DMS114 treated with DMSO at 0.1 percent for 48 hours (cell line): ENCODE results near the gene POU6F2.
A peak's percentile ranks its signal among the peaks of the same experiment; 100 is the strongest.

Source experiments
- DNase-seq: peaks from one replicate; lab custom pipeline; 2025; ENCODE audit not compliant: unreplicated experiment; lab: John Stamatoyannopoulos, UW

POU6F2 gene

DNA sequence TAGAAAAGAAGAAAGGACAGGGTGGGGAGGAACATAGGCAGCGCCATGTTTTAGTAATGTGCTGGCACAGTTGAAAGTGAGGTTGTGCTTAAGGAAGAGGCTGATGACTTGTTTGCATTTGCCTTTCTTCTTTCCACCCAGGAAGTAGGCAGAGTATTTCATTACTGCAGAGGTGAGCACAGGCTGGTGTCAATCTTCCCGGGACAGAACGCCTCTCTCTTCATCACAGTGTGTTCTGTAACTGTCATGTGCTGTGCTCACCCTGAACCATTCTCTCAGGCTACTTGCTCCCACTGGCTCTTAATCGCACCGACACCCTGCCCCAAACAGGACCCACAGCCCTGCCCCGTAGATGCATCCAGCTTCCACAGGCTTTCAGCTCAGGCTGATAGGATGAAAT, 452.7 kb downstream of the POU6F2 start:
- no peak for DNase-seq

DNA sequence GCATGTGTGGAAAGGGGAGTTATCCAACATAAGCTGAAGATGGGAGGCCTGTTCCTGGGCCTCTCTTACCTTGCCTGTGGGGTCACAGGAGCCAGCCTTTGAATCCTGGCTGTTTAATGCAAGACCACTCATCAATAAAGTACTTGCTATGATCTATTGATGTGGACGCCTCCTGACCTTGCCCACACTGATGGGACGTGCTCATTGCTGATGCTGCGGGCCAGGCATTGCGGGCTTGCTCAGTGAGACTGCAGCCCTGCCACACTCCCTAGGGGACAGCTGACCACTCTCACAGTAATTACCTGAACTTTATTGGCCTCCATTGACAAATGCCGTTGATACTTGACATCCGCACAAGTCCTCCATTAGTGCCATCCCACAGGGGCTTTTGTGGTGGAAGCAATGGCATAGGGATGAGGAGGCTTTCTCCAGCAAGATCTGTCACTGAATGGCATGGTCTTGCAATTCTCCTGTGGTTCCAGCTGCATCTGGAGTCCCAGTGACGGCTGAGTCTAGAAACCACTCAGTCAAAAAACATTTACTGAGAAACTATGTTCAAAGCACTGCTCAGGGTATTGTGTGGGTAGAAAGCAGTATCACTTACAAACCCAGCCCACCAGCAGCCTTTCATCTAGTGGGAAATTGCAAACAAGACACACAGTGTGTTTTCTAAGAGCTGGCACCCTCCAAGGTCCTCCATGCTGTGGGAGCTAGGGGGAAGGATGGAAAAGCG, 453.4 kb downstream of the POU6F2 start:
- DNase-seq = no peak

DNA sequence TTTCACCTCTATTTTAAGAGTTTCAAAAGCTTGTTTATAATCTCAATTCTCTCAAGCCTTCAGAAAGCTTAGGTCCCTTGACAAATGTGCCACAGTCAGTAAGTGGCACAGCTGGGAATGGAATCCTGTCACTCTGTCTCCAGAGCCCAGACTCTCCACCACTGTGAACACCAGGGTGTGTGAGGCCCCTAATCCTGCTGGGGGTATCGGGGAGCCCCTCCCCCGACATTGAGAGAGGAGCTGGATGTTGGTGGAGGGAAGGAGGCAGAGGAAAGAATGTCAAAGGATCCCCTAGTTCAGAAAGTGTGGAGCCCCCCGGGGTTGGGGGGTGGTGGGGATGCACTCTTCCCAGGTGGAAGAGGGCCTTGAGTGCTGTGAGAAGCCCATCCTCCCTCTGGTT, 454.7 kb downstream of the POU6F2 start:
- DNase-seq = no peak

DNA sequence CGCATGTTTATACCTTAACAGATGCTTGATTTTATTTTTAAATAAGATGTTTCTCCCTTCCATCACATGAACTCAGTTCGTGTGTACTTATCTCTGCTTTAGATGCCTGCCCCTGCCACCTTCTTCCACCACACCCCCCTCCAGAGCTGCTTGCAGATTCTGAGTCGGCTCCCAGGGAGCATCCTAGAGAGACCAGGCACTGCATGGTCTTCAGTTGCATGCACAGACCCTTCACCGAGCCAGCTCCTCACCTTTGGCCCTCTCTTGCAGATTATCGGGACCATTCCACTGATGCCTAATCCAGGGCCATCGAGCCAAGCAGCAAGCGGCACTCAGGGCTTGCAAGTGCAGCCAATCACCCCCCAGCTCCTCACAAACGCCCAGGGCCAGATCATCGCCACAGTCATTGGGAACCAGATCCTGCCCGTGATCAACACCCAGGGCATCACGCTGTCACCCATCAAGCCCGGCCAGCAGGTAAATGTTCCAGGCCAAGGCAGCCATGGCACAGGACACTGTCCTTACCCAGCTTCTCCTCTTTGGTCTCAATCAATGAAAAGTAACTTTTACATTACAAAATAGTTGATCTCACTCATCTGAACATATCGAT, 455.2 kb downstream of the POU6F2 start:
- DNase-seq = no peak

DNA sequence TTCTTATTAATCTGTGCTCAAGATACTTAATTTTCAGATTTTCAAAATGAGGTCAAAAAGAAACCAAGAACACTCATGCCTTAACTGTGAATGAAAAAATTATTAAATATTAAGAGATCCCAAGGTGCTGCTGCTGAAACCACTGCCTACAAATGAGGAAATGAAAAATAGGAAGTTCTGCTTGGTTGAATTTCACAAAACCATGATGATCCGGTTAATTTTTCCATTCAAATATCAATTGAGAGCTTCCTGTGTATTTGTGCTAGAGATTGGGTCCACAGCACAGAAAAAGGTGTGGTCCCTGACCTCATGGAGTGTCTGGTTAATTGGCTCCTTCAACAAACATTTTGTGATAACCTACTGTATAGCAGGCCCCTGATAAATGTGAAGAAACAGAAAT, 455.8 kb downstream of the POU6F2 start:
- DNase-seq = no peak

DNA sequence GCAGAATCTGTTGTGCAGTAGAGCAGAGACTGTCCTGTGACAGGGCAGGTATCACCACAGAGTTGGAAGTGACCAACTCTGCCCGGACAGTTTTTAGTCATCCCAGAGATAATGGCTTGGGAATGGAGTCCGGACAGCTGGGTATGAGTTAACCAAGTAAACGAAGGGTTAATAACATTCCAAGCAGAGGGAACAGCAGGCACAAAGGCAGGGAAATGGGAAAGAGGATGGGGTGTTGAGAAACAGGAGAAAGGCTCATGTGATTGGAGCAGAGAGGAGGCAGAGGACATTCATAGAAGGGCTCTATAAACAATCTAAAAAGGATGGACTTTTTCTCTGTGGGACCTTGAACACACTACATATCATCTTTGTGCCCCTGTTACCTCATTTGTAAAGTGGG, 456.3 kb downstream of the POU6F2 start:
- DNase-seq = no peak

DNA sequence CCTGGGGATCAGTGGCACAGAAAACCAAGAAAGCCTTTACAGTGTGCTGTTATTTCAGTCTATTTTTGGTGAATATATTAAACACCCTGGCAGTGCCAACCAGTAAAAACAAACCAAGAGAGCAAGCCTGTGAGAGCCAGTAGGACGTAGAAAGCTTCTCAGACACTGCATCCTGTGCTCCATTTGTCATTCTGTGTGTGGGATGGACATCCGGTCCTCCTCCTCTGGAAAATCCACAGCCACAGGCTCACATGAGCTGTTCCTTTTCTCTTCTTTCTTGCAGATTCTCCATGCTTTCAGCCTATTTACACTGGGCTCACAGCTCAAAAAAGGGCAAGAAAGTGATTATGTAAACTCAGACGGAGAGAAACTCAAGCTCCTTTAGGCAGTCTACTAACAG, 468.8 kb downstream of the POU6F2 start:
- no peak for DNase-seq

DNA sequence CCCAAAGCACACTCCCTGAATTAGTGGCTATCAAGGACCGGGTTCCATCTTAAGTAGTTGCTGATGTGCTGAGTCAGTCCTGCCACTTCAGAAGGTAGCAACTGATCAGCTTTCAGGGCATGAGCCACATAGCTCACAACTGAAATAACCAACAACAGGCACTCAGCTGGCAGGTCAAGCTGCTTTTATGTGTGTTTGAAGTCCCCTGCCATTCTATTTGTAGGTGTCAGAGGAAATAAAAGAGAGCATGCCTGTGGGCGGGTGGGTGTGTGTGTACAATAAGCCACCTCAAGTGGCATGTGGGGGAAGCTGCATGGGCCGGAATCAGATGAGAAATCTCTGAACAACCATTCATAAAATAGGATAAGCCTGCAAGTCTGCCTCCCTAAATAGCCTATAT, 474.2 kb downstream of the POU6F2 start:
- DNase-seq = no peak

DNA sequence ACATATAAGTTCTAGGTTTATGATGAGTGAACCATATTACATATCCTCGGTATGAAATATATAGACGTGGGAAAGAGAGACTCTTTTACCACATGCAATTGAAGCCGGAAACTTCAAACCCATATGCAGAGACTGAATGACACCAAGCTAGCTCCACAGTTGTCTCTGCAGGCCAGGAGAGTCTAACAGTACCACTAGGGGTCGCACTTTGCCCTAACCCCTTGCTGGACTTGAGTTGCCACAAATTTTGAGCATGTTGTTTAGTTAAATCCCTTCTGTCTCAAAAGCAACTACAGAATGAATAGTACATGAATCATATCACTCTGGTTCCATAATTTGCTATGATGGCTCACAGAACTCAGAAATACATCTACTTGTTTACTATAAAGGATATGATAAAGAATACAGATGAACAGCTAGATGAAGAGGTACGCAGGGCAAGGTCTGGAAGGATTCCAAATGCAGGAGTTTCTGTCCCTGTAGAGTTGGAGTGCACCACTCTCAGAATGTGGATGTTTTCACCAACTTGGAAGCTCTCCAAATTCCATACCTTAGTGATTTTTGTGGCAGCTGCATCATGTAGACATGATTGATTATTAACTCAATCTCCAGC, 476.1 kb downstream of the POU6F2 start:
- peak; percentile 26 for DNase-seq

DNA sequence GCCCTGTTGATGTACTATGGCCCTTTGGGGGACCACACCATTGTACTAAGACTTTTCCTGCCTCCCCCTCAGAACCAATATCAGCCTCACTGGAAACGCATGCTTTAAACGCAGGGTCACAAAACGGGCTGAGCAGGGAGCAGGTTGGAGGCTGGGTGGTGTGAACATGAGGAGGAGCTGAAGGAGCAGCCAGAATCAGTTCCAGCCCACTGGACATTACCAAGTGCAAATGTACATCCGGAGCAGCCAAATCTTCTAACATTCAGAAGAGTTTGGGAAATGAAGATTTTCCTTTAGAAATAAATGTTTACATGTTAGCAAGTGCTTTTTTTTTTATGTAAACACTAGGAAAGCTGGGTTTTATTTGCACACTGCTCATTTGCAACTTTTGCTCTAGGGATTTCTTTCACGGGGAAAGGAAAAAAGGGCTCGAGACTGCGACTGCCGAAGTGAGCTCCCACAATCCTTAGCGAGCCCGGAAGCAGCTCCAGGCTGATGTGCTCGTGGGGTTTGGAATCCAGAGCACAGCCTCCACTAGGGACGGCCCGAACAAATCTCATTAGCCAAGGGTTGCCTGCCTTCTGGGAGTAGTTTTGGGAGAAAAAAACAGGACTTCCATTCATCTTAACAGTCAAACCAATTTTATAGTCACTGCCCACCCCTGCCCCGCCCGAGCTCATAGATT, 480.5 kb downstream of the POU6F2 start:
- no peak for DNase-seq

DNA sequence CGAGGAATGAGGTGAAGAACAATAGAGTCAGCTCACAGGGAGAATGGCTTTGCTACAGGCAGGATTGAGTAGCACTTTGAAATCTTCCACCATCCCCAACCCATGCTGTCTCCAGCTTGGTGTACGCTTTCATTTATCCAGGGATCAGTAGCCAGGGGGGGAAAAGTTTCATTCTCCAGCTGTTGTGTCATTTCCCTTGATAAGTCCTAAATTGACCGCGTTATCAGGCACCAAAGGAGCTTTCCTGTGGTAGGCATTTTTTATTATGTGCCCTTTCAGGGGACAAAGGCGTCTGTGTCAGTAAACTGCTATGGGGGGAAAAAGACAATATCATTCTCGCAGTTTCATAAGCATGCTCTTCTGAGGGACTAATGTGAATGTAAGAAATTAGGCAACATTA, 481.9 kb downstream of the POU6F2 start:
- DNase-seq = no peak

DNA sequence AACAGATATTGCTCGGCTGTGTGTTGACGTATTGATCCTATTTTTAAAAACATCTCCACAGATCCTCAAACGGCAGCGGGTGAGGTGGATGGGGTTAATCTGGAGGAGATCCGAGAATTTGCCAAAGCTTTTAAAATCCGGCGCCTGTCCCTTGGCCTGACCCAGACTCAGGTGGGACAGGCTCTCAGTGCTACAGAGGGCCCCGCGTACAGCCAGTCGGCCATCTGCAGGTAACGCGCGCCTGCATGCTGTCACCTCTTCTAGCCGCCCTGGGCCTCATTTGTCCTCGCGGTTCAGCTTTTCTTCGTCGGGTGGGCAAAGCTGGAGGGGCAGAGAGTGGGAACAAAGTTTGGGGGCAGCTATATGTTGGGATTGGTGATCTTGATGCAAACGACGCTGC, 482.8 kb downstream of the POU6F2 start:
- DNase-seq = no peak

DNA sequence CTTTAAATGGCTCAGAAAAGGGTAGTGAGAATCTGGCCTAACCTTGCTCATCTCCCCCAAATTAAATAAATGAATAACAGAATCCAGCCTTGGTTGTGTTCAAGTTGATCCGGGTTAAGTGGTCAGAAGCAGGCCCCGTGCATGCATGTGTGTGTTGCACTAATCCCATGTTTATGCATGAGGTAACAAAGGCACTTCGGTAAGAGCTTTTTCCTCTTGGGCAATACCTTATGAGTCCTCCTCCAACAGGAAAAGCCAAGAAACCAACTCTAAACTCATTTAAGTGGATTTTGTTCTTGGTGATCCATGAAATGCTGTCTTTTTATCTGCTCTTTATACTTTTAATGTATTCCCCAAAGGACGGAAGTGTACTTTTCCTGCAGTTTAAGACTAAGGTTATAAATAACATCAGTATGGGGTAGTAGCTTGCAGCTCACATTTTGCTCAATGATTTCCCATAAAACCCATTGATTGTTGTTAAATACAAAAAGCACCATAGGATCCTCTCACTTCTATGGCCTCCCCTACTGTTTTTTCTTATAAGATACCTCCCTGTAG, 483.6 kb downstream of the POU6F2 start:
- no peak for DNase-seq

DNA sequence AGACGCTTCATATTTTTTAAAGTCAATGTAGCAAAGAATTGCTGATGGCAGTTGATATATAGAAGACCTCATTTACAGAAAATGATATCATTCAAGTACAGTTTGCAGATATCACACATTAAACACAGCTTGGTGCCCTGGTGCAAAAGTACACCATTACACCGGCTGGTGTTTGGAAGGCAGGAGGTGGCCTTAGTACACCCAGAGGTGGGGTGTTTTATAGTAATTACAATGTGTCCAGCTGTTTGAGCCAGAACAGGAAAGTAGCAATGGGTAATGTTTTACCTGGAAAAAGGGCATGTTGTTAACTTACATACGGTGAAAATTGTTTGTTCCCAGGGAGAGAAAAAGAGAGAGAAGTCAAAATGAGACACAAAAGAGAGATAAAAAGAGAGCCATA, 485.5 kb downstream of the POU6F2 start:
- DNase-seq = no peak

DNA sequence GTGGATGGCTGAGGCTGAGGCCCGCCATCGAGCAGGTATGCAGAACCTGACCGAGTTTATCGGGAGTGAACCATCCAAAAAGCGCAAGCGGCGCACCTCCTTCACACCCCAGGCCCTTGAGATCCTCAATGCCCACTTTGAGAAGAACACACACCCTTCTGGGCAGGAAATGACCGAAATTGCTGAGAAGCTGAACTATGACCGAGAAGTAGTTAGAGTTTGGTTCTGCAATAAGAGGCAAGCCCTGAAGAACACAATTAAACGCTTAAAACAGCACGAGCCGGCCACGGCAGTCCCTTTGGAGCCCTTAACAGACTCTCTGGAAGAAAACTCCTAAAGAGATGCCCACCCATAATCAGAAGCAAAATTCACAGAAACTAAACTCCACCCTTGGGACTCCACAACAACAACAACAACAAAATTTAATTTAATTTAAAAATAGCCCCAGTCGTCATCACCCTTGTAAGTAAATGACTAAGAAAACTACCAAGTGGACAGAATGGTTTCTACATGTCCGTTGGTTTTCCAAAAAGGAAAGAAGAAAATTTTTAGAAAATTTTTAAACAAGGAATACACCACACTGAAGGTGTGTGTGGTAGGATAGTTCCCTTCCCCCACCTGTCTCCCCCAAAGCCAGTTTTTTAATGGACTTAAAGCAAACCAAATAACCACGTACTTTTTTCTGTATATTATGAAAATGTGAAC, 486.8 kb downstream of the POU6F2 start:
- DNase-seq = no peak

DNA sequence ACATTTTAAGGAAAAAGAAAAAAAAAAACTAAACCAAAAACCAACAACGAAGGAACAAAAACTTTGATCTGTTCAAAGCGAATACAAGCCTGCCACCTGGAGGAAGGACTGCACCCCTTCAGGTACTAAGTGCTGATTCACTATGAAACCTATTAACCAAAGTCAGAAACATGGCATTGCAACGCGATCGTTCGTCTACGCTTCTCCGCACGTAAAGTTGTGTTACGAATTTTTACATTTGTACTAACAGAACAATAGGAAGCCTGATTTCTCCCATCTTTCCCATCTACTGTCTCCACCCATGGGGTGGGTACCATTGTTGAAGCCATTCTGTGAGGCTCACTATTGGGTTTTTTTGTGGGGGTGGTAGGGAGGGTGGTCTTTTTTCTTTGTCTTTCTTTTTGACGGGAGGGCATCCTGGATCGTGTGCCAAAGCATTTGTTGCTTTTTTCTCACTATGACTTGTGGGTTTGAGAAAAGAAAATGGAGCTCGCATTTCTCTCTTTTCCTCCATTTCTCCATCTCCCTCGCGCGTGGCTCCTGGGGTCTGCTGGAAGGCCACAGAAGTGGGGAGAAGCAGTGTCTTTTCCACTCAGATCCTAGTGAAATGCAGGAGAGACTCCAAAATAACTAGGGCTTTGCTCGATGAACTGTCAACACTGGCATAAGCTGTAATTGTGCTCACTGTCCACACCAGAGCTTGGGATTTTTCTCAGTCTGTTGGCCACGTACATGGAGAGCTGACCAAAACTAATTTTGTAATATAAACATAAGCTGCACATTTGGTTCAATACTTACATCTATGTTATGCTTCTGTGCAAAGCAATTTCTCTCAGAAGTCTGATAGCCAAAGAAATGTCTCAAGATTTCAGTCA, 487.6 kb downstream of the POU6F2 start:
- DNase-seq = peak; percentile 59

DNA sequence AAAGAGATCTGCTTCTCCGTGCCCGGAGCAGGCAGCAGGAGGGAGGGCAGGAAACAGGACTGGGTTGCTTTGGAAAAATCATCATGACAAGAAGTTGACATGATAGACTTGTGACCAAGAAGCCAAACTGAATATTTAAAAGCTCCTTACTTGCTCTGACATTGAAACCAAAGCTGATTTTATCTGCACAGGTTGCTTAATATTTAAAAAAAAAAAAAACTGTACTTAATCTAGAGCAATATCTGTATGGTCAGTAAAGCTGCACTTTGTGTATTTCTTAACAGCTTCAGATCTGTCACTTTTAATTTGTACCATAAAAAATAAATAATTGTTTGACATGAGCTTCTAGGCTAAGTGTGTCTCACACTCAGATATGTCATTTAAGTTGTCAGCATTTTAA, 490.6 kb downstream of the POU6F2 start:
- no peak for DNase-seq

DNA sequence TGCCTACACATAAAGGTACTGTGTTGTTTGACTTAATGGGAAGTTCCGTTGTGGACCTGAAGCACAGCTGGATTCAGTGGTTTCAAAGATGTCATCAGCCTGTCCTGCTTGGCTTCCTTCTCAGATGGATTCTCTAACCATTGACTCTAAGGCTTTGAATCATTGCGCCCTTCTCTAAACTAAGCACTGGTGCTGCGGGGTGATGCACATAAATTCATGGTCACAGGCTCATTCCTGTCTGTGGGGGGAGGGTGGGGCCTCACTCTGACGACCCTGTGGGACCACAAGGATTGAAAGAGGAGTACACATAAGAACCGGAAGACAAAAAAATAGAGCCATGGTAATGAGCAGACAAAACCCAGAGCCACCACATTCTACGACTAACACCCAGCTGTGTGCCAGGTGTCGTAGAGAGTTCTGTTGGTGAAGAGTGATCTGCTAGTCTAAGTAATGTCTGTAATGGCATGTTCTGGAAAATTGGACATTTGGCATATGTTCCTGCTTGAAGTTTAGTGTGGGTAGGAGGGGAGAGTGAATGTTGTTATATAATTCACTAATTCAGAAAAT, 491.2 kb downstream of the POU6F2 start:
- no peak for DNase-seq

DNA sequence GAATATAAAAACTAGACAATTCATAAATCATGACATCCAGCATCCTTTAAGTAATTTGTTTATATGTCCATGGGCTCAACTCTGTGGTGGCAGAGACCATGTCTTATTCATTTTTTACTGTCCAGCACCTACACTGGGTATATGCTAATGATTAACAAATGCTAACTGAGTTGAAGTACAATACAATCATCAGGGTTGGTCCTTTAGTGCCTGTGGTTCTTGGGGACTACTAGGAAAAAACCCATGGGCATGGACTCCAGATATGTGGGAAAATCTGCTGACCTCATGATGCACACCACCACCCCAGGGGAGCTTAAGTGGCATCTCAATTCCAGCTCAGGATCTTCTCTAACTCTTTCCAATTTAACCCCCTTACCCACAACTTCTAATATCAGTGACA, 503.2 kb downstream of the POU6F2 start:
- no peak for DNase-seq
